CD4-positive, alpha-beta memory T cell (primary cell): Measurements from ENCODE around the gene RYR3. TPM values are rescaled to one million over a fixed set of nuclear protein-coding genes. Genes with fewer than 3 reads are reported as not detected.

ENCODE experiments used
- CTCF ChIA-PET: fragments of 350-600 bp; sonication (Branson Sonifier 250); formaldehyde crosslinking; loops from one replicate; lab custom pipeline; 2021; ENCODE audit warnings: inconsistent platforms; ENCODE audit not compliant: partially characterized antibody; lab: Charles Lee
- POLR2A ChIA-PET: fragments of 350-600 bp; sonication (Branson Sonifier 250); formaldehyde crosslinking; loops from one replicate; lab custom pipeline; 2021; ENCODE audit not compliant: partially characterized antibody; lab: Charles Lee
- DNase-seq, 5 donors: peaks; one replicate each; pipeline versions ENCODE4 v3.0.0 to v3.0.0-alpha.2; 2020 to 2022; ENCODE audit warnings: mixed read lengths in 1 of 5
- H3K27ac ChIP-seq: one replicate; pipeline ENCODE4 v1.7.0; 2013; ENCODE audit warnings: low read depth, low read length
- H3K27me3 ChIP-seq: 2 replicates; pipeline ENCODE4 v1.7.0; 2013; ENCODE audit warnings: mild to moderate bottlenecking, low read length, moderate library complexity; ENCODE audit not compliant: insufficient read depth
- H3K36me3 ChIP-seq: 2 replicates; pipeline ENCODE4 v1.7.0; 2013; ENCODE audit warnings: mild to moderate bottlenecking, low read length, moderate library complexity; ENCODE audit not compliant: insufficient read depth
- H3K4me1 ChIP-seq: 2 replicates; pipeline ENCODE4 v1.7.0; 2013; ENCODE audit warnings: mild to moderate bottlenecking, low read length, moderate library complexity; ENCODE audit not compliant: insufficient read depth
- H3K4me3 ChIP-seq, 2 donors: one replicate each; pipeline ENCODE4 v1.7.0; 2013; ENCODE audit warnings: low read length in 2 of 2, mild to moderate bottlenecking in 1 of 2
- H3K9me3 ChIP-seq, 2 donors: one replicate each; pipeline ENCODE4 v1.7.0; 2013; ENCODE audit warnings: low read length in 2 of 2, control low read depth in 1 of 2; ENCODE audit not compliant: control insufficient read depth in 1 of 2
- H3K27ac Mint-ChIP-seq, 7 donors: one replicate each; pipeline ENCODE4 v1.8.0; 2020 to 2021; ENCODE audit warnings: mixed read lengths in 7 of 7, mild to moderate bottlenecking in 6 of 7, inconsistent platforms in 3 of 7, moderate library complexity in 3 of 7
- H3K27me3 Mint-ChIP-seq, 2 donors: one replicate each; pipeline ENCODE4 v1.8.0; 2020 to 2021; ENCODE audit warnings: mixed read lengths in 2 of 2
- H3K36me3 Mint-ChIP-seq, 2 donors: one replicate each; pipeline ENCODE4 v1.8.0; 2020 to 2021; ENCODE audit warnings: mixed read lengths in 2 of 2, inconsistent platforms in 1 of 2, mild to moderate bottlenecking in 1 of 2
- H3K4me1 Mint-ChIP-seq, 4 donors: one replicate each; pipeline ENCODE4 v1.8.0; 2020 to 2021; ENCODE audit warnings: mixed read lengths in 4 of 4, mild to moderate bottlenecking in 1 of 4
- H3K4me3 Mint-ChIP-seq, 8 donors: one replicate each; pipeline ENCODE4 v1.8.0; 2020 to 2021; ENCODE audit warnings: mixed read lengths in 8 of 8, mild to moderate bottlenecking in 7 of 8, moderate library complexity in 6 of 8, inconsistent platforms in 3 of 8
- H3K9me3 Mint-ChIP-seq, 8 donors: one replicate each; pipeline ENCODE4 v1.8.0; 2020 to 2021; ENCODE audit warnings: mixed read lengths in 8 of 8, mild to moderate bottlenecking in 5 of 8, inconsistent platforms in 3 of 8, moderate library complexity in 1 of 8
- intact Hi-C: fragments of 100-400 bp; cut with micrococcal nuclease; formaldehyde crosslinking; loops from one replicate; pipeline ENCODE4 v1.15.1; 2023
- polyA plus RNA-seq, 2 donors: library from polyadenylated mRNA; unstranded; fragments of 300-500 nt; fragmentation: Illumina TruSeq; gene quantifications; one replicate each; pipeline ENCODE4 v1.2.3, GENCODE V29; 2021
- total RNA-seq, 2 experiments: library from RNA; stranded (reverse); gene quantifications; one replicate each; pipeline ENCODE4 v1.2.3, GENCODE V29; 2021

RYR3 gene
- total and polyA plus RNA-seq, 4 experiments from 2014 or later = 0.11 TPM; not detected in 3

DNA sequence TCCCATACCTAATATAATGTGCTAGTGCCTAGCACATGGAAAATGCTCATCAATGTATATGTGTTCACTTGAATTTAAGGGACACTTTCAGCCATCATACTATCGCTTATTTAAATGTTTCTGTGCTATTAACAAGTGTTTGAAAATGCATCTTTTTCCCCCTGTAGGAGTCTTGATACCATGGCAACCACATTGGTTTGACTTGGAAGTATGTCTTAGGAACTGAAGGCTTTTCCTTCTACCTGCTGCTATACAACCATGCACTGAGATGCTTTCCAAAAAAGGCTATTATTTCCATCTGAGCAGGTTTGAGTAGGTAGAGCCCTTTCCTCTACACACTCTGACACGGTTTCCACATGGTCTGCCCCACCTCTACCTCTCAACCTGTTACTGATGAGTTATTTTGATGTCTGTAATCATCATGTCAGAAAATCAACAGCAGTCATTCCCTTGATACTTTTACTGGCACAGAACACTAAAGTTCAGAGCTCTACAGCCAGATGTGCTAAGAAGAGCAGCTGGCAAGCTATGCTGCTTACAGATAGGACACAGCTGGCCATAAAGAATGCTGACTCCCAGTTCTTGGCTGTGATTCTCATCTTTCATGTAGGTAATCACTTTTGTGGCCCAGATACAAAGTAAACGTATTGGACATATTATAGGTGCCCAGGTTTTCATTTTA lies 59.3 kb downstream of the RYR3 start:
- intact Hi-C loops = no loop called here
- Histone ChIP-seq H3K4me3 (no peak overlapping the region), H3K27ac (no peak overlapping the region), H3K9me3 (no peaks in the 10 kb centered on the region), H3K36me3 (no peaks in the 10 kb centered on the region), H3K4me1 (no peaks in the 10 kb centered on the region), H3K27me3 (no peaks in the 10 kb centered on the region)
- H3K4me3 Mint-ChIP-seq = no peak overlapping the region
- peaks cover 0 to 3% of the 10 kb centered on the region in 2 donors for H3K27me3 Mint-ChIP-seq
- DNase-seq = no peak
- no peak overlapping the region for H3K27ac Mint-ChIP-seq
- no peaks in the 10 kb centered on the region for H3K4me1 Mint-ChIP-seq
- H3K36me3 Mint-ChIP-seq = no peaks in the 10 kb centered on the region
- CTCF ChIA-PET = no interaction called here
- H3K9me3 Mint-ChIP-seq = no peaks in the 10 kb centered on the region
- POLR2A ChIA-PET = no interaction called here

DNA sequence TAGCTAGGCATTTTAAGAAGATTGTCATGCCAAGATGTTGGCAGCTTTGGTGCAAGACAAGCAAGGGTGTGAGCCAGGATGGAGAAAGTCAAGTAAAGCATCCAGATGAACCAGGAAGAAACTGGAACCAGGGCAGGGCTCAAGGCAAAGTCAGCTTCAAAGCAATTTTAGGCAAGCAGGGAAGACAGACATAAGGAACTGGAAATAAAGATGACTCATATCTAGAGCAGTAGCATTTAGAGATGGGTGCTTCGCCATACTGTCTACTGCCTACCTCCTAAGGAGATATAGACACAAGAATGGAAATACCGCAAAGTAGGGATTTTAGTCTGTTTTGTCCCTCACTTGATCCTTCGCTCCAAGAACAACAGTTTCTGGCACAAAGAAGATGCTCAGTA lies 59.9 kb downstream of the RYR3 start:
- Mint-ChIP-seq H3K4me1 (no peaks in the 10 kb centered on the region), H3K9me3 (no peaks in the 10 kb centered on the region), H3K4me3 (no peak overlapping the region), H3K27ac (no peak overlapping the region), H3K27me3 (peaks cover 0 to 3% of the 10 kb centered on the region in 2 donors), H3K36me3 (no peaks in the 10 kb centered on the region)
- Histone ChIP-seq H3K9me3 (no peaks in the 10 kb centered on the region), H3K27me3 (no peaks in the 10 kb centered on the region), H3K36me3 (no peaks in the 10 kb centered on the region), H3K4me3 (no peak overlapping the region), H3K4me1 (no peaks in the 10 kb centered on the region), H3K27ac (no peak overlapping the region)
- intact Hi-C loops = no loop called here
- CTCF ChIA-PET = no interaction called here
- DNase-seq = no peak
- POLR2A ChIA-PET = no interaction called here

DNA sequence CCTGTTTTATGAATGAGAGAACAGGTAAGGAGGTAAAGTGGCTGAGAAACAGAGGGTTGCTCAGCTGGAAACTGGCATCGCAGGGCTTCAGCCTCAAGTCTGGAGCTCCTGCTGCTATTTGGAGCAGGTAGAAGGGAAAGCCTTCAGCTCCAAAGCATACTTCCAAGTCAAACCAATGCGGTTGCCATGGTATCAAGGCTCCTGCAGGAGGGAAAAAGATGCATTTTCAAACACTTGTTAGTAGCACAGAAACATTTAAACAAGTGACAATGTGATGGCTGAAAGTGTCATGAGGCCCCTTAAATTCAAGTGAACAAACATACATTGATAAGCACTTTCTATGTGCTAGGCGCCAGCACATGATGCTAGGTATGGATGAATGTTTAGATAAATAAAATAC lies 60.4 kb downstream of the RYR3 start:
- Histone ChIP-seq H3K4me3 (no peak overlapping the region), H3K9me3 (no peaks in the 10 kb centered on the region), H3K4me1 (no peaks in the 10 kb centered on the region), H3K27me3 (no peaks in the 10 kb centered on the region), H3K36me3 (no peaks in the 10 kb centered on the region), H3K27ac (no peak overlapping the region)
- DNase-seq = no peak
- CTCF ChIA-PET = no interaction called here
- H3K4me3 Mint-ChIP-seq = no peak overlapping the region
- peaks cover 0 to 3% of the 10 kb centered on the region in 2 donors for H3K27me3 Mint-ChIP-seq
- no peak overlapping the region for H3K27ac Mint-ChIP-seq
- POLR2A ChIA-PET = no interaction called here
- H3K4me1 Mint-ChIP-seq = no peaks in the 10 kb centered on the region
- no peaks in the 10 kb centered on the region for H3K36me3 Mint-ChIP-seq
- intact Hi-C loops = no loop called here
- H3K9me3 Mint-ChIP-seq = no peaks in the 10 kb centered on the region

DNA sequence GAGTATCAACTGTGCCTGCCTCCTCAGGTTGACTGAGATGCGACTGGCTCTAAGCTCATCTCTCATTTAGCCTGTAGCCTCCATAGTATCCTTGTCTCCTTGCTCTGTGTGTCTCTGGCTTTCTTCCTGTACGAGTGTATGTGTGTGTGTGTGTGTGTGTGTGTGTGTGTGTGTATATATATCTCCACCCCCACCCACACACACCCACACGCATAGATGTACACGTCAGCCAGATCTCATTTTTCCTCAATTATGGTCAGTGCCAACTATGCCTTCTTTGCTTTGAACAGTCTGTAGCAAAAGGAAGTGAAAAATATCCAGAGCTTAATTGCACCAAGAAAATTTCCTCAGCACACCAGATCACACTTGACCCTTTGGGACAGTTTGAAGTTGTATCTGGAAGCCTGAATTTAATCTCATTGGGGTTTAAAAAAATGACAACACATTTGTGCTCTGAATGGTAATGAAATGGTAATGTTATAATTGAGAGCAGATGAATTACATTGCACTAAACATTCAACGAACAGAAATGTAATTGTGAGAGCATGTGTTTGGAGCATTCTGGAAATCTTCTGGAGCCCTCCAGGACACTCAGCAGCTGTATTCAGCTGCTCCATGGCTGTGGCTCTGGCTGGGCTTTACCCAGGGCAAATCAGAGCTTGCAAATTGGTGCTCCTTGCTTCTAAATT lies 63.6 kb downstream of the RYR3 start:
- Mint-ChIP-seq H3K4me1 (no peaks in the 10 kb centered on the region), H3K36me3 (no peaks in the 10 kb centered on the region), H3K4me3 (no peak overlapping the region), H3K27me3 (peaks cover 0 to 2% of the 10 kb centered on the region in 2 donors), H3K9me3 (no peaks in the 10 kb centered on the region), H3K27ac (peak overlapping the region in 1 of 7 donors; percentile 38)
- H3K9me3 ChIP-seq = no peaks in the 10 kb centered on the region
- no peaks in the 10 kb centered on the region for H3K27me3 ChIP-seq
- intact Hi-C loops = no loop called here
- H3K4me3 ChIP-seq = no peak overlapping the region
- H3K36me3 ChIP-seq = no peaks in the 10 kb centered on the region
- DNase-seq = no peak
- ChIA-PET POLR2A (no interaction called here), CTCF (no interaction called here)
- no peaks in the 10 kb centered on the region for H3K4me1 ChIP-seq
- H3K27ac ChIP-seq = no peak overlapping the region

DNA sequence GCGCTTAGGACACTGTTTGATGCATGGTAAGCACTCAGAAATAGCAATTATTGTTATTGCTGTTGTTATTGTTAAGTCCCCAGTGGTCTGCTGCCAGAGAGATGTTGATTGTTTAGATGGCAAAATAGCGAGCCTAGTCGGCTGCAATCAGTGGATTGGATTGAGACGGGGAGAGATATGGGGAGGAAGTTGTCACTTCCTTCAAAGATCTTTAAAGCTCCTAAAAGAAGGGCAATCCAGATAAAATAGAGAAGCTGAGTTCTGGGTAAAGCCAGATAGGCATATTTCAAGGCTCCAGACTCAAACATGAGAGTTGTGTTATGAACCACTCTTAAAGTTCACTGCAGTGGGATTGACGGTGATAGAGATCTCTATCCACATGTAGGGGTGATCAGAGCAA lies 64.5 kb downstream of the RYR3 start:
- CTCF ChIA-PET = no interaction called here
- no peaks in the 10 kb centered on the region for H3K4me1 ChIP-seq
- Mint-ChIP-seq H3K27ac (no peak overlapping the region), H3K4me1 (no peaks in the 10 kb centered on the region), H3K27me3 (peaks cover 0 to 2% of the 10 kb centered on the region in 2 donors), H3K36me3 (no peaks in the 10 kb centered on the region), H3K9me3 (no peaks in the 10 kb centered on the region), H3K4me3 (no peak overlapping the region)
- H3K27ac ChIP-seq = no peak overlapping the region
- no peaks in the 10 kb centered on the region for H3K27me3 ChIP-seq
- DNase-seq = no peak
- no peaks in the 10 kb centered on the region for H3K36me3 ChIP-seq
- H3K9me3 ChIP-seq = no peaks in the 10 kb centered on the region
- POLR2A ChIA-PET = no interaction called here
- no peak overlapping the region for H3K4me3 ChIP-seq
- intact Hi-C loops = no loop called here

DNA sequence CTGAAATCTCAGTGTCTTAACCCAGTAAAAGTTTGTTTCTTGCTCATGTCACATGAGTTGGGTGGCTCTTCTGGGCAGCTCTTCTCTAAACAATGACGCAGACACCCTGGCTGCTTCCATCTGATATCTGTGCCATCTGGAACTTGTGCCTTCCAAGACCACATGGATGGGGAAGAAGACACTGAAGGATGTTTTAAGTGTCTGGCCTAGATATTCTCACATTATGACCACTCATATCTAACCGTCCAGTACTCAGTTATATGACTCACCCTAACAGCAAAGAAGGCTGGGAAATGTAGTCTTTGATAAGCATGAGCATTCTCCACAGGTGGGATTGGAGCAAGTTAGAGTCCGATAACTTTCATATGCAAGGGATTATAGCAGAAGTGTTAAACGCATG lies 66.4 kb downstream of the RYR3 start:
- Mint-ChIP-seq H3K4me1 (no peaks in the 10 kb centered on the region), H3K9me3 (no peaks in the 10 kb centered on the region), H3K27ac (no peak overlapping the region), H3K36me3 (no peaks in the 10 kb centered on the region), H3K4me3 (no peak overlapping the region), H3K27me3 (peaks cover 1 to 2% of the 10 kb centered on the region in 2 donors)
- CTCF ChIA-PET = no interaction called here
- Histone ChIP-seq H3K27me3 (no peaks in the 10 kb centered on the region), H3K4me3 (no peak overlapping the region), H3K36me3 (no peaks in the 10 kb centered on the region), H3K4me1 (no peaks in the 10 kb centered on the region), H3K9me3 (no peaks in the 10 kb centered on the region), H3K27ac (no peak overlapping the region)
- no peak for DNase-seq
- POLR2A ChIA-PET = no interaction called here
- intact Hi-C loops = no loop called here

DNA sequence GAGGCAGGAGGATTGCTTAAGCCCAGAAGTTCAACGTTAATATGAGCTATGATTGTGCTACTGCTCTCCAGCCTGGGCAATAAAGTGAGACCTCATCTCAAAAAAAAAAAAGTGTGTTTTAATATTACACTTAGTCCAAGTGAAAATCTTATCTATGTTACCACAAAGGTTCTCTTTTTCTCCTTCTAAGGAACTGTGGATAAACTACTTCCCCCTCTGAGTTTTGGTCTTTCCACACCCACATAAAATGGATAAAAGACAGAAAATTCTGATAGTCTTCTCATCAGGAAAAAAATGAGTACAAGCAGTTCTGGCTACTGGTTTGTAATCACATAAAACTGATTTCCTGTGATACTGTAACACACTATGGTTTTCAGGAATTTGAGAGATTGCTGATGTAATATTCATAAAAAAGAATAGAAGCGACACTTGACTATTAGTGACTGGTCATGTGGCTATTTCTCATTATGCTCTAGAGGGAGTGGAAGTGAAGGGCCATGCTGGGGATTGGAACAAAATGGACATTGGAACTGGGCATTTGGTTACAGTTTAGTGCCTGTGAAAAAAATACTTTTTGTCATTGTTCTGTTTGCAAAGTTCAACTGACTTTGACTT lies 68.2 kb downstream of the RYR3 start:
- H3K4me3 Mint-ChIP-seq = no peak overlapping the region
- no peak overlapping the region for H3K4me3 ChIP-seq
- no peaks in the 10 kb centered on the region for H3K9me3 Mint-ChIP-seq
- H3K27me3 Mint-ChIP-seq = peaks cover 1 to 2% of the 10 kb centered on the region in 2 donors
- H3K4me1 ChIP-seq = no peaks in the 10 kb centered on the region
- H3K27me3 ChIP-seq = no peaks in the 10 kb centered on the region
- no peaks in the 10 kb centered on the region for H3K36me3 ChIP-seq
- no peak overlapping the region for H3K27ac ChIP-seq
- no peak overlapping the region for H3K27ac Mint-ChIP-seq
- intact Hi-C loops = no loop called here
- no peaks in the 10 kb centered on the region for H3K36me3 Mint-ChIP-seq
- no peaks in the 10 kb centered on the region for H3K9me3 ChIP-seq
- ChIA-PET POLR2A (no interaction called here), CTCF (no interaction called here)
- no peak for DNase-seq
- H3K4me1 Mint-ChIP-seq = no peaks in the 10 kb centered on the region
